GM20000 (cell line): ENCODE measurements around the gene KLF6.

Experiments used
- DNase-seq: peaks from one replicate; pipeline ENCODE4 v3.0.0; 2012; ENCODE audit warnings: low spot score
- CTCF ChIP-seq: IDR thresholded peaks from 2 replicates; pipeline ENCODE4 v1.5.1; 2012; ENCODE audit warnings: mild to moderate bottlenecking, control low read depth; ENCODE audit errors: extremely low read depth, missing control alignments

The KLF6 gene

GRCh38 chr10:3758491-3758970 is 26.5 kb downstream of the KLF6 start:
- DNase-seq = no peak
- no peak for TF ChIP-seq CTCF

GRCh38 chr10:3757638-3758490 is 27.1 kb downstream of the KLF6 start:
- peak; percentile 69 for DNase-seq

GRCh38 chr10:3757250-3757637 is 27.8 kb downstream of the KLF6 start:
- TF ChIP-seq CTCF = no peak
- no peak for DNase-seq

More at GRCh38 chr10:3757638-3758490, 27.1 kb downstream of the KLF6 start:
- TF ChIP-seq CTCF = no peak

- DNase-seq = no peak
- TF ChIP-seq CTCF = no peak
These were observed 28.7 kb downstream of the KLF6 start for GRCh38 chr10:3756360-3756740.

GRCh38 chr10:3755440-3756359 is 29.3 kb downstream of the KLF6 start:
- TF ChIP-seq CTCF = no peak
- no peak for DNase-seq

GRCh38 chr10:3754727-3755439 is 30.1 kb downstream of the KLF6 start:
- no peak for TF ChIP-seq CTCF
- no peak for DNase-seq

- DNase-seq = no peak
- no peak for TF ChIP-seq CTCF
These were observed 34.2 kb downstream of the KLF6 start for GRCh38 chr10:3750854-3751253.
